ENCODE measurements around the gene PLCG1.
A peak's percentile ranks its signal among the peaks of the same experiment; 100 is the strongest.

PLCG1 gene

GRCh38 chr20:41176711-41177552 is 39.6 kb downstream of the PLCG1 start:
- no peak for TF ChIP-seq CTCF (IDR thresholded peaks at IDR 0.05; ENCODE audit: unreplicated experiment in 3 of 3)
- Mint-ChIP-seq H3K4me1 (peaks cover 19% of the 10 kb centered on the region), H3K27me3 (ENCODE audit: low read depth) (no peaks in the 10 kb centered on the region), H3K4me3 (no peak overlapping the region), H3K36me3 (ENCODE audit: low read depth) (peaks cover 67% of the 10 kb centered on the region), H3K27ac (peak overlapping the region in 1 of 3 experiments; percentile 57), H3K9me3 (no peaks in the 10 kb centered on the region)

- no peak for TF ChIP-seq CTCF (IDR thresholded peaks at IDR 0.05; ENCODE audit: unreplicated experiment in 3 of 3)
- no peaks in the 10 kb centered on the region for H3K9me3 Mint-ChIP-seq
- H3K27ac Mint-ChIP-seq, result peak overlapping the region in 2 of 3 experiments; percentile 34 to 51
- no peak overlapping the region for H3K4me3 Mint-ChIP-seq
- peaks cover 19% of the 10 kb centered on the region for H3K4me1 Mint-ChIP-seq
- H3K36me3 Mint-ChIP-seq (ENCODE audit: low read depth), result peaks cover 64% of the 10 kb centered on the region
- no peaks in the 10 kb centered on the region for H3K27me3 Mint-ChIP-seq (ENCODE audit: low read depth)
Observed at GRCh38 chr20:41177636-41178035, 40.3 kb downstream of the PLCG1 start.

DNA sequence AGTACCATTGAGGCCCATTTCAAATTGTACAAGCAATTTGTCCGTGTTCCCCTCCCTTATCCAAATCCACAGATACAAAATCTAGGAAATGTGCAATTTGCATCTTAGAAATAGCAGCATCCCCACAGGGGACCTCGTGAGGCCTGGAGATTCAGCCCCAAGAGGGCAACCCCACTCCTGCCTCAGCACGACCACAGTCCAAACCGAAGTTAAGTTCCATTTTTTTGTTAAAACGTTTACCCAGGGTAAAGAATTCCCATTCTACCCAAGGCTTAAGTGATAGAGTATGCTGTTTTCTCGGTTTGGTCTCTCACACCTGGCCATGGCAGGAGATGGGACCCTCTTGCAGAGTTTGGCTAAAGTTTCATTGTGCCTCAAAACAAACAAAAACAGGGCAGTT is 41.2 kb downstream of the PLCG1 start:
- H3K9me3 Mint-ChIP-seq, result no peaks in the 10 kb centered on the region
- H3K36me3 Mint-ChIP-seq (ENCODE audit: low read depth), result peaks cover 55% of the 10 kb centered on the region
- TF ChIP-seq CTCF (IDR thresholded peaks at IDR 0.05; ENCODE audit: unreplicated experiment in 3 of 3), result no peak
- H3K27me3 Mint-ChIP-seq (ENCODE audit: low read depth), result no peaks in the 10 kb centered on the region
- H3K27ac Mint-ChIP-seq, result peak overlapping the region in 2 of 3 experiments; percentile 34 to 64
- H3K4me3 Mint-ChIP-seq, result no peak overlapping the region
- peaks cover 13% of the 10 kb centered on the region for H3K4me1 Mint-ChIP-seq

DNA sequence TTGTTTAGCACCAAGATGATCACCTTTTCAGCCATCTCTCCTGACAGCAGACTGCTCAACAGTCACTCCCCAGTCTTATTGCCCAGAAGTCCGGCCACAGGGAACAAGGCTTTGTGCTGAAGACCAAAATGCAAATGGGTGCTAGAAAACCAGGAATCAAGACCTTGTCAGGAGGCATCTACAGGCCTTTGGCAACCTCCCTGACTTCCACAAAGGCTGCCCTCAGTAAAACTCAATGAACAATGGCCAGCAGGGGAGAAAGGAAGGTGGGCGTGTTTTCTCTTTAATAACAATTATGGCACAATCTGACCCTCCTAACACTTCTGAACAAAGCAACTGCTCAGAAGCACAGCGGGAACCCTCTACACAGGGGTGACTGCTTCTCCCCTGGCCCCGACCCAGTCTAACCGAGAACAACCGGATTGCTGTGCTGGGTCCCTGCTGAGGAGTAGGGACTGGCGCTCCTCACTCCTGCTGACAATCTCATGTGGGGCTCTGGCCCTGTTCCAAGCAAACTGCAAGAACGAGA is 41.6 kb downstream of the PLCG1 start:
- TF ChIP-seq CTCF (IDR thresholded peaks at IDR 0.05; ENCODE audit: unreplicated experiment in 3 of 3), result no peak
- H3K4me1 Mint-ChIP-seq, result peaks cover 13% of the 10 kb centered on the region
- H3K27me3 Mint-ChIP-seq (ENCODE audit: low read depth), result no peaks in the 10 kb centered on the region
- H3K9me3 Mint-ChIP-seq, result no peaks in the 10 kb centered on the region
- no peak overlapping the region for H3K4me3 Mint-ChIP-seq
- H3K36me3 Mint-ChIP-seq (ENCODE audit: low read depth), result peaks cover 50% of the 10 kb centered on the region
- H3K27ac Mint-ChIP-seq, result peak overlapping the region in 2 of 3 experiments; percentile 34 to 53

GRCh38 chr20:41179961-41180360 is 42.6 kb downstream of the PLCG1 start:
- peaks cover 6% of the 10 kb centered on the region for H3K4me1 Mint-ChIP-seq
- no peak overlapping the region for H3K4me3 Mint-ChIP-seq
- no peaks in the 10 kb centered on the region for H3K9me3 Mint-ChIP-seq
- no peak for TF ChIP-seq CTCF (IDR thresholded peaks at IDR 0.05; ENCODE audit: unreplicated experiment in 3 of 3)
- H3K27ac Mint-ChIP-seq, result peak overlapping the region in 1 of 3 experiments; percentile 49
- no peaks in the 10 kb centered on the region for H3K27me3 Mint-ChIP-seq (ENCODE audit: low read depth)
- H3K36me3 Mint-ChIP-seq (ENCODE audit: low read depth), result peaks cover 49% of the 10 kb centered on the region

Measured in nephron (organoid).